GM19240 (cell line): ENCODE results near the gene STN1.

Experiments
- DNase-seq: peaks from one replicate; pipeline ENCODE4 v3.0.0; 2011; ENCODE audit warnings: low spot score; ENCODE audit not compliant: insufficient read length

The STN1 gene

GRCh38 chr10:103929381-103929921 is 11.5 kb upstream of the STN1 start:
- no peak for DNase-seq

- no peak for DNase-seq
These were observed 10.8 kb upstream of the STN1 start for GRCh38 chr10:103928784-103929183.

- no peak for DNase-seq
These were observed 8.8 kb upstream of the STN1 start for GRCh38 chr10:103926722-103927319.

- no peak for DNase-seq
These were observed 7.6 kb upstream of the STN1 start for GRCh38 chr10:103925591-103925990.

- no peak for DNase-seq
These were observed 5.5 kb upstream of the STN1 start for GRCh38 chr10:103923502-103923901.

GRCh38 chr10:103922659-103923058 is 4.7 kb upstream of the STN1 start:
- DNase-seq: no peak

GRCh38 chr10:103921750-103922195 is 3.8 kb upstream of the STN1 start:
- DNase-seq: no peak

GRCh38 chr10:103921248-103921647 is 3.3 kb upstream of the STN1 start:
- no peak for DNase-seq

GRCh38 chr10:103919648-103920025 is 1.7 kb upstream of the STN1 start:
- DNase-seq: no peak

GRCh38 chr10:103917302-103918052 is 507 bp downstream of the STN1 start:
- no peak for DNase-seq

- no peak for DNase-seq
These were observed 1.1 kb downstream of the STN1 start for GRCh38 chr10:103916876-103917275.

GRCh38 chr10:103916254-103916653 is 1.7 kb downstream of the STN1 start:
- no peak for DNase-seq

- DNase-seq: no peak
These were observed 2.2 kb downstream of the STN1 start for GRCh38 chr10:103915796-103916195.

GRCh38 chr10:103912759-103913158 is 5.2 kb downstream of the STN1 start:
- no peak for DNase-seq

GRCh38 chr10:103911021-103911459 is 6.9 kb downstream of the STN1 start:
- no peak for DNase-seq

GRCh38 chr10:103910442-103911012 is 7.5 kb downstream of the STN1 start:
- DNase-seq: no peak

GRCh38 chr10:103905441-103905840 is 12.5 kb downstream of the STN1 start:
- DNase-seq: no peak

GRCh38 chr10:103901299-103901698 is 16.7 kb downstream of the STN1 start:
- DNase-seq: no peak

GRCh38 chr10:103899312-103899711 is 18.7 kb downstream of the STN1 start:
- DNase-seq: no peak

- DNase-seq: no peak
These were observed 20.7 kb downstream of the STN1 start for GRCh38 chr10:103897241-103897774.

GRCh38 chr10:103896225-103896624 is 21.8 kb downstream of the STN1 start:
- no peak for DNase-seq
